GM23338 (cell line): ENCODE results near the gene PIN1. TPM values are rescaled to one million over a fixed set of nuclear protein-coding genes. Genes with fewer than 3 reads are reported as not detected.
A peak's percentile ranks its signal among the peaks of the same experiment; 100 is the strongest.
"Not testable (repeated sequence)": the region's sequence is repeated elsewhere in the genome, so short reads cannot be mapped to it uniquely, and the experiment has no call there.

Experiments
- ATAC-seq: fragments of 200-7000 bp; cut with Tn5 transposase; 3 replicates; pipeline ENCODE4 v1.9.1; 2020
- DNase-seq: peaks from one replicate; pipeline ENCODE4 v3.0.0-alpha.2; 2015; ENCODE audit warnings: low spot score
- H2AFZ ChIP-seq: fragments of 200-600 bp; sonication (generic); 2 replicates; pipeline ENCODE4 v1.8.0; 2016; ENCODE audit warnings: antibody characterized with exemption, mild to moderate bottlenecking, moderate library complexity
- H3F3A ChIP-seq: fragments of 200-600 bp; sonication (generic); replicated peaks from 2 replicates; pipeline ENCODE4 v1.8.0; 2017; ENCODE audit warnings: antibody characterized with exemption, mixed run types, low read depth
- H3K27ac ChIP-seq: fragments of 200-600 bp; sonication (generic); 2 replicates; pipeline ENCODE4 v1.6.1; 2016; ENCODE audit warnings: low read depth
- H3K27me3 ChIP-seq: fragments of 200-600 bp; sonication (generic); 2 replicates; pipeline ENCODE4 v1.8.0; 2016; ENCODE audit warnings: mild to moderate bottlenecking, mixed run types, moderate library complexity; ENCODE audit not compliant: insufficient read depth
- H3K36me3 ChIP-seq: fragments of 200-600 bp; sonication (generic); 2 replicates; pipeline ENCODE4 v1.8.0; 2016; ENCODE audit warnings: mild to moderate bottlenecking; ENCODE audit not compliant: insufficient read depth
- H3K4me1 ChIP-seq: fragments of 200-600 bp; sonication (generic); 2 replicates; pipeline ENCODE4 v1.8.0; 2016; ENCODE audit warnings: mild to moderate bottlenecking, moderate library complexity; ENCODE audit not compliant: insufficient read depth
- H3K4me2 ChIP-seq: fragments of 200-600 bp; sonication (generic); 2 replicates; pipeline ENCODE4 v1.7.1; 2017; ENCODE audit warnings: mixed run types
- H3K4me3 ChIP-seq: fragments of 200-600 bp; sonication (generic); 2 replicates; pipeline ENCODE4 v1.6.1; 2016; ENCODE audit warnings: mixed run types
- H3K79me2 ChIP-seq: fragments of 200-600 bp; sonication (generic); replicated peaks from 2 replicates; pipeline ENCODE4 v1.8.0; 2017; ENCODE audit warnings: mild to moderate bottlenecking; ENCODE audit not compliant: insufficient read depth
- H3K9me2 ChIP-seq: fragments of 200-600 bp; sonication (generic); 2 replicates; pipeline ENCODE4 v1.8.0; 2017; ENCODE audit not compliant: insufficient read depth
- H4K20me1 ChIP-seq: fragments of 200-600 bp; sonication (generic); replicated peaks from 2 replicates; pipeline ENCODE4 v1.8.0; 2017; ENCODE audit warnings: mild to moderate bottlenecking; ENCODE audit not compliant: insufficient read depth
- H3K27ac Mint-ChIP-seq: 2 replicates; pipeline ENCODE4 v1.8.0; 2020; ENCODE audit warnings: inconsistent platforms, mild to moderate bottlenecking, moderate library complexity, mixed read lengths
- H3K27me3 Mint-ChIP-seq: 3 replicates; pipeline ENCODE4 v1.8.0; 2022; ENCODE audit warnings: low read depth, mild to moderate bottlenecking, moderate library complexity, mixed read lengths, inconsistent platforms; ENCODE audit not compliant: insufficient read depth, poor library complexity
- H3K36me3 Mint-ChIP-seq: 3 replicates; pipeline ENCODE4 v1.8.0; 2021; ENCODE audit warnings: low read depth, mild to moderate bottlenecking, inconsistent platforms, moderate library complexity, mixed read lengths
- H3K4me1 Mint-ChIP-seq: 3 replicates; pipeline ENCODE4 v1.8.0; 2020; ENCODE audit warnings: mild to moderate bottlenecking, inconsistent platforms, mixed read lengths
- H3K4me3 Mint-ChIP-seq: 3 replicates; pipeline ENCODE4 v1.8.0; 2021; ENCODE audit warnings: moderate library complexity, mild to moderate bottlenecking, inconsistent platforms, mixed read lengths
- H3K9me3 Mint-ChIP-seq: 3 replicates; pipeline ENCODE4 v1.8.0; 2020; ENCODE audit warnings: moderate library complexity, mild to moderate bottlenecking, inconsistent platforms, mixed read lengths
- CREB1 ChIP-seq: fragments of 250-450 bp; sonication (Bioruptor Pico); IDR thresholded peaks from 2 replicates; pipeline ENCODE4 v1.5.0; 2020; ENCODE audit warnings: low read depth, mild to moderate bottlenecking, moderate library complexity
- ETS1 ChIP-seq: IDR thresholded peaks from 2 replicates; pipeline ENCODE4 v1.6.1; 2016; ENCODE audit warnings: antibody characterized with exemption
- EZH2 ChIP-seq: fragments of 200-600 bp; sonication (generic); IDR thresholded peaks from one replicate; pipeline ENCODE4 v1.8.0; 2017; ENCODE audit warnings: antibody characterized with exemption, mild to moderate bottlenecking, low read depth; ENCODE audit not compliant: unreplicated experiment
- EZH2phosphoT487 ChIP-seq: fragments of 200-600 bp; sonication (generic); IDR thresholded peaks from one replicate; pipeline ENCODE4 v1.8.1; 2018; ENCODE audit warnings: antibody characterized with exemption; ENCODE audit not compliant: unreplicated experiment
- JUNB ChIP-seq: IDR thresholded peaks from one replicate; pipeline ENCODE4 v1.6.1; 2016; ENCODE audit warnings: antibody characterized with exemption; ENCODE audit not compliant: unreplicated experiment
- NANOG ChIP-seq: IDR thresholded peaks from 2 replicates; pipeline ENCODE4 v1.6.1; 2016; ENCODE audit warnings: antibody characterized with exemption, borderline replicate concordance
- POLR2AphosphoS5 ChIP-seq: IDR thresholded peaks from 2 replicates; pipeline ENCODE4 v1.6.1; 2016; ENCODE audit warnings: antibody characterized with exemption, low read depth
- REST ChIP-seq: IDR thresholded peaks from one replicate; pipeline ENCODE4 v1.6.1; 2018; ENCODE audit warnings: antibody characterized with exemption; ENCODE audit not compliant: unreplicated experiment
- STAT1 ChIP-seq: IDR thresholded peaks from one replicate; pipeline ENCODE4 v1.6.1; 2016; ENCODE audit warnings: antibody characterized with exemption; ENCODE audit not compliant: unreplicated experiment
- ZNF114 ChIP-seq: fragments of 250-450 bp; sonication (Bioruptor Pico); IDR thresholded peaks from 2 replicates; pipeline ENCODE4 v1.5.0; 2020; ENCODE audit warnings: mild to moderate bottlenecking, moderate library complexity
- ZNF331 ChIP-seq: fragments of 250-450 bp; sonication (Bioruptor Pico); IDR thresholded peaks from 2 replicates; pipeline ENCODE4 v1.5.0; 2020; ENCODE audit warnings: low read depth, mild to moderate bottlenecking, moderate library complexity
- ZNF462 ChIP-seq: fragments of 250-450 bp; sonication (Bioruptor Pico); IDR thresholded peaks from 2 replicates; pipeline ENCODE4 v1.5.0; 2020; ENCODE audit warnings: mild to moderate bottlenecking, moderate library complexity
- polyA plus RNA-seq: library from polyadenylated mRNA; unstranded; fragments of >200 nt; fragmentation: Nextera tagmentation; extraction: Ambion mirVana; gene quantifications from 2 replicates; pipeline ENCODE4 v1.2.1, GENCODE V29; 2016
- total RNA-seq: library from RNA; depleted of rRNA; stranded (reverse); fragments of >200 nt; shearing (Covaris generic); gene quantifications from 2 replicates; pipeline ENCODE4 v1.2.3, GENCODE V29; 2014

The PIN1 gene
- total and polyA plus RNA-seq, 2 experiments from 2014 or later: 127 TPM

- Histone ChIP-seq H3K36me3 (peaks cover 10% of the 10 kb centered on the region; the same call in 1 of the 2 replicates), H2AFZ (no peak overlapping the region), H3K27me3 (no peaks in the 10 kb centered on the region), H3K9me2 (no peaks in the 10 kb centered on the region), H3K79me2 (peaks cover 40% of the 10 kb centered on the region), H3F3A (peaks cover 10% of the 10 kb centered on the region; the same call in 1 of the 2 replicates), H4K20me1 (peaks cover 8% of the 10 kb centered on the region), H3K27ac (peak overlapping the region; percentile 88; the same call in 1 of the 2 replicates), H3K4me2 (peak overlapping the region; percentile 69), H3K4me1 (peaks cover 12% of the 10 kb centered on the region), H3K4me3 (peak overlapping the region; percentile 45)
- Mint-ChIP-seq H3K4me3 (peak overlapping the region; percentile 90), H3K4me1 (peaks cover 14% of the 10 kb centered on the region), H3K36me3 (peaks cover 26% of the 10 kb centered on the region), H3K9me3 (peaks cover 20% of the 10 kb centered on the region; the same call in 2 of the 3 replicates), H3K27ac (peak overlapping the region; percentile 92), H3K27me3 (peaks cover 6% of the 10 kb centered on the region)
- peak; percentile 93 for ATAC-seq
- TF ChIP-seq JUNB: no peak
- no peak for TF ChIP-seq STAT1
- TF ChIP-seq CREB1 (CRISPR knock-in tag): no peak
- TF ChIP-seq EZH2phosphoT487: no peak
- TF ChIP-seq ZNF114 (CRISPR knock-in tag): no peak
- TF ChIP-seq POLR2AphosphoS5: no peak
- no peak for TF ChIP-seq ETS1
- TF ChIP-seq REST: no peak
- no peak for TF ChIP-seq EZH2
- no peak for TF ChIP-seq ZNF462 (CRISPR knock-in tag)
- TF ChIP-seq NANOG: no peak
- no peak for TF ChIP-seq ZNF331 (CRISPR knock-in tag)
- DNase-seq: no peak
Observed at GRCh38 chr19:9819596-9819909, 15.6 kb upstream of the PIN1 start.

- peaks cover 22% of the 10 kb centered on the region for H3K36me3 Mint-ChIP-seq
- peak overlapping the region; percentile 90 for H3K4me3 Mint-ChIP-seq
- not testable (repeated sequence) for H4K20me1 ChIP-seq, DNase-seq, H3K36me3 ChIP-seq, H3K27me3 ChIP-seq, H3K27ac Mint-ChIP-seq, ATAC-seq, H2AFZ ChIP-seq, H3K9me2 ChIP-seq, H3K27me3 Mint-ChIP-seq
- H3K4me2 ChIP-seq: peak overlapping the region; percentile 69
- H3K27ac ChIP-seq: peak overlapping the region; percentile 88; the same call in 1 of the 2 replicates
- peaks cover 15% of the 10 kb centered on the region; the same call in 2 of the 3 replicates for H3K9me3 Mint-ChIP-seq
- H3K4me3 ChIP-seq: peak overlapping the region; percentile 45
- H3K79me2 ChIP-seq: peaks cover 35% of the 10 kb centered on the region
- peaks cover 14% of the 10 kb centered on the region for H3K4me1 Mint-ChIP-seq
- H3F3A ChIP-seq: peaks cover 10% of the 10 kb centered on the region; the same call in 1 of the 2 replicates
- peaks cover 12% of the 10 kb centered on the region for H3K4me1 ChIP-seq
Observed at GRCh38 chr19:9820034-9820433, 15.1 kb upstream of the PIN1 start.
